SK-N-SH (cell line): ENCODE data around the gene GIPC2. TPM values are rescaled to one million over a fixed set of nuclear protein-coding genes. Genes with fewer than 3 reads are reported as not detected.
A peak's percentile ranks its signal among the peaks of the same experiment; 100 is the strongest.

Experiments used
- CTCF ChIA-PET: fragments of 300-600, 350-600 bp; formaldehyde crosslinking; extraction: SDS; loops from one replicate; lab custom pipeline; 2021; lab: Yijun Ruan, JAX
- POLR2A ChIA-PET: fragments of 350-600 bp; sonication (Branson Sonifier 250); formaldehyde crosslinking; extraction: SDS; loops from one replicate; lab custom pipeline; 2020; ENCODE audit warnings: antibody characterized with exemption, inconsistent platforms; lab: Yijun Ruan, JAX
- DNase-seq: peaks from one replicate; pipeline ENCODE4 v3.0.0; 2012
- H2AFZ ChIP-seq: fragments of 200-600 bp; sonication (generic); 2 replicates; pipeline ENCODE4 v1.8.1; 2016; ENCODE audit warnings: antibody characterized with exemption, mild to moderate bottlenecking, low read depth
- H3F3A ChIP-seq: fragments of 200-600 bp; sonication (generic); replicated peaks from 2 replicates; pipeline ENCODE3; 2016; ENCODE audit warnings: antibody characterized with exemption, mild to moderate bottlenecking; ENCODE audit not compliant: insufficient read depth
- H3K27ac ChIP-seq, 2 experiments: fragments of 200-500 bp in 1 of 2; fragments of 200-600 bp in 1 of 2; sonication (Bioruptor generic) in 1 of 2; sonication (generic), shearing (Covaris generic) in 1 of 2; 2 replicates each; pipeline versions ENCODE4 v1.5.1 to v1.6.1; 2014 to 2016; ENCODE audit warnings: low read depth in 2 of 2, inconsistent platforms in 1 of 2, low read length in 1 of 2, mild to moderate bottlenecking in 1 of 2, mixed read lengths in 1 of 2
- H3K27me3 ChIP-seq: fragments of 200-600 bp; sonication (generic), shearing (Covaris generic); 2 replicates; pipeline ENCODE4 v1.6.1; 2016; ENCODE audit warnings: mixed run types; ENCODE audit not compliant: insufficient read depth
- H3K36me3 ChIP-seq, 2 experiments: fragments of 200-500 bp in 1 of 2; fragments of 200-600 bp in 1 of 2; sonication (Bioruptor generic) in 1 of 2; sonication (generic) in 1 of 2; replicated peaks in 1 of 2; 2 replicates each; pipeline versions ENCODE3 to v1.5.1; 2014 to 2016; ENCODE audit warnings: low read length in 1 of 2, mild to moderate bottlenecking in 1 of 2; ENCODE audit not compliant: insufficient read depth in 2 of 2, control insufficient read depth in 1 of 2
- H3K4me1 ChIP-seq, 2 experiments: fragments of 200-500 bp in 1 of 2; fragments of 200-600 bp in 1 of 2; sonication (Bioruptor generic) in 1 of 2; sonication (generic), shearing (Covaris generic) in 1 of 2; 2 replicates each; pipeline versions ENCODE4 v1.5.1 to v1.6.1; 2014 to 2016; ENCODE audit warnings: low read depth in 1 of 2, low read length in 1 of 2, mixed run types in 1 of 2; ENCODE audit not compliant: insufficient read depth in 2 of 2, control insufficient read depth in 1 of 2
- H3K4me2 ChIP-seq: fragments of 200-600 bp; sonication (generic), shearing (Covaris generic); 2 replicates; pipeline ENCODE4 v1.6.1; 2017; ENCODE audit warnings: mixed run types
- H3K4me3 ChIP-seq, 2 experiments: fragments of 200-500 bp in 1 of 2; fragments of 200-600 bp in 1 of 2; sonication (Bioruptor generic) in 1 of 2; sonication (generic), shearing (Covaris generic) in 1 of 2; 2 replicates each; pipeline versions ENCODE4 v1.5.1 to v1.8.1; 2014 to 2016; ENCODE audit warnings: low read depth in 2 of 2, inconsistent platforms in 1 of 2, low read length in 1 of 2, mild to moderate bottlenecking in 1 of 2, mixed read lengths in 1 of 2, moderate library complexity in 1 of 2
- H3K79me2 ChIP-seq: fragments of 200-600 bp; sonication (generic); 2 replicates; pipeline ENCODE4 v1.8.1; 2017; ENCODE audit warnings: mild to moderate bottlenecking; ENCODE audit not compliant: insufficient read depth
- H3K9ac ChIP-seq: fragments of 200-600 bp; sonication (generic); 2 replicates; pipeline ENCODE4 v1.6.1; 2017; ENCODE audit warnings: mixed run types
- H3K9me2 ChIP-seq: fragments of 200-600 bp; sonication (generic); 2 replicates; pipeline ENCODE4 v1.6.1; 2017; ENCODE audit warnings: mixed run types
- H3K9me3 ChIP-seq: fragments of 200-600 bp; sonication (generic); 2 replicates; pipeline ENCODE4 v1.6.1; 2017; ENCODE audit warnings: mixed run types, mild to moderate bottlenecking, moderate library complexity
- H4K20me1 ChIP-seq: fragments of 200-600 bp; sonication (generic); 2 replicates; pipeline ENCODE4 v1.6.1; 2017; ENCODE audit warnings: mild to moderate bottlenecking, mixed run types; ENCODE audit not compliant: insufficient read depth
- EP300 ChIP-seq, 2 experiments: IDR thresholded peaks; 2 replicates each; pipeline versions ENCODE4 v1.4.0 to v1.6.1; 2012; ENCODE audit warnings: borderline replicate concordance in 1 of 2, low read depth in 1 of 2, low read length in 1 of 2
- GATA2 ChIP-seq: sonication (generic); formaldehyde crosslinking; IDR thresholded peaks from 2 replicates; pipeline ENCODE4 v1.5.0; 2020; ENCODE audit warnings: mild to moderate bottlenecking, missing genetic modification reagents
- MAX ChIP-seq: IDR thresholded peaks from 2 replicates; pipeline ENCODE4 v1.4.0; 2012; ENCODE audit warnings: low read depth
- MEF2A ChIP-seq: IDR thresholded peaks from 2 replicates; pipeline ENCODE4 v1.4.0; 2012; ENCODE audit warnings: low read depth, borderline replicate concordance
- NFIC ChIP-seq: IDR thresholded peaks from 2 replicates; pipeline ENCODE4 v1.4.0; 2012; ENCODE audit warnings: borderline replicate concordance
- RCOR1 ChIP-seq: fragments of 150-350 bp; IDR thresholded peaks from 2 replicates; pipeline ENCODE4 v1.6.1; 2017; ENCODE audit warnings: antibody characterized with exemption, low read length
- REST ChIP-seq: IDR thresholded peaks from 2 replicates; pipeline ENCODE4 v1.6.1; 2012; ENCODE audit warnings: mild to moderate bottlenecking, low read depth, low read length, moderate library complexity
- RFX5 ChIP-seq: IDR thresholded peaks from 2 replicates; pipeline ENCODE4 v1.6.1; 2012; ENCODE audit warnings: mild to moderate bottlenecking, improper control_type of control experiment, low read length
- USF1 ChIP-seq: IDR thresholded peaks from 2 replicates; pipeline ENCODE4 v1.4.0; 2012; ENCODE audit warnings: low read depth, borderline replicate concordance
- WGBS: methylation state at CpG from one replicate; pipeline ENCODE4 v1.1.6; 2017; ENCODE audit warnings: low lambda C conversion rate; 5-methylcytosine and 5-hydroxymethylcytosine counted together
- polyA plus RNA-seq, 3 experiments: library from polyadenylated mRNA; depleted of rRNA; stranded (reverse); fragments of >200 nt; gene quantifications; 2 replicates each; pipeline ENCODE4 v1.2.3, GENCODE V29; 2012

Gene GIPC2
- polyA plus RNA-seq, 1 of the 3 experiments (the other 2 are of a cell fraction) = 0.02 TPM

DNA sequence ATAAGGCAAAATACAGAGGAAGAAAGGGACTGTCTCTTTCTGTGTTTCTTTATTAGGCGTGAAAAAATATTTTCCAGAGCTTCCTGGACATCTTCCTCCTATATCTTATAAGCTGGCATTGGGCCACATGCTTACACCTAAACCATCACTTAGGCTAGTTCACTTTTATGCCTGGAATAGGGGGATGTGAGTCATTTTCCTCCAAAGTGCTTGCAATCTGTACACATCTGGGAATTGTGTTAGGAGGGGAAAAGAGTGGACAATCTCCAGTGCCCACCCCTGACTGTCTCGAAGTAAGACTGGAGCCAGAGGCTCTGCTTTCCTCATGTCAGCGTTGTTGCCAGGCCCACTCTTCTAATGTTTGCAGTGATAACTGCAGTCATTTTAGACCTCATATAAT lies 29.9 kb downstream of the GIPC2 start:
- H3F3A ChIP-seq = peaks cover 11% of the 10 kb centered on the region
- no peak for DNase-seq
- H3K27ac ChIP-seq = no peak overlapping the region
- no peaks in the 10 kb centered on the region for H3K9me3 ChIP-seq
- no peak for TF ChIP-seq REST
- TF ChIP-seq RFX5 = no peak
- peak; percentile 16; the same call in 1 of the 2 replicates for TF ChIP-seq NFIC
- H3K4me1 ChIP-seq = peaks cover 0 to 19% of the 10 kb centered on the region in 2 experiments; a peak in 2 of 4 replicates
- no peak overlapping the region for H3K4me2 ChIP-seq
- no peak overlapping the region for H2AFZ ChIP-seq
- H3K9ac ChIP-seq = no peak overlapping the region
- H3K79me2 ChIP-seq = no peaks in the 10 kb centered on the region
- H3K36me3 ChIP-seq = no peaks in the 10 kb centered on the region
- CTCF ChIA-PET = interaction anchor here (0.6 kb wide), 1 partner anchor 66 kb away, joined by 3 read pairs; no protein-coding TSS in a partner anchor
- WGBS = 87% methylated on average over 3 of the region's 3 CpGs
- no peak overlapping the region for H3K4me3 ChIP-seq
- no peaks in the 10 kb centered on the region for H3K27me3 ChIP-seq
- no peaks in the 10 kb centered on the region for H4K20me1 ChIP-seq
- no peaks in the 10 kb centered on the region for H3K9me2 ChIP-seq
- POLR2A ChIA-PET = no interaction called here

DNA sequence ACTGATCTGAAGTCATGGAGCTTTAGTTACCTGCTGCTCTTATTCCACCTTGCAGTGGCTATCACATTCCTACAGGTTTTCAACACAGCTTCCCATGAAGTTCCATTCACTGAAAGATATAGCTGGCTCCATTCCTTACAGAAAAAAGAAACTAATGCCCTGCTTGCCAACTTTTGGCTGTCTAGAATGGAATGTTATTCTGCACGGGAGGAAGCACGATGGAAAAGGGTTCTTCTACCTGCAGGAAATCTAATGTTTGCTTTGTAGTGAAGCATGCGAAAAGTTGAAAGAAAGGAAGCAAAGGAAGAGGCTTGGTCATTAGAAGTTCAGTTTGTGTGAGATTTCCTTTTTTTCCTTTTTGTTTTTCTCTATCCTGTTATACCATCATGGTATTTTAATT lies 32.6 kb downstream of the GIPC2 start:
- no peak overlapping the region for H3K9ac ChIP-seq
- POLR2A ChIA-PET = no interaction called here
- CTCF ChIA-PET = interaction anchor here (0.6 to 1.5 kb wide), 2 partner anchors 53 to 199 kb away, joined by 3 read pairs; no protein-coding TSS in a partner anchor
- WGBS = 76% methylated on average over 3 of the region's 3 CpGs
- no peaks in the 10 kb centered on the region for H3K79me2 ChIP-seq
- no peak overlapping the region for H2AFZ ChIP-seq
- H3K9me2 ChIP-seq = no peaks in the 10 kb centered on the region
- peaks cover 9% of the 10 kb centered on the region for H3F3A ChIP-seq
- no peaks in the 10 kb centered on the region for H3K36me3 ChIP-seq
- no peak for DNase-seq
- TF ChIP-seq RCOR1 (no peak), MAX (no peak), USF1 (no peak), MEF2A (no peak), GATA2 (CRISPR knock-in tag) (no peak), EP300 (IDR thresholded peaks at IDR 0.05; ENCODE audit: borderline replicate concordance in 1 of 2, low read depth in 1 of 2, low read length in 1 of 2) (no peak)
- peaks cover 0 to 11% of the 10 kb centered on the region in 2 experiments; a peak in 2 of 4 replicates for H3K4me1 ChIP-seq
- no peak overlapping the region for H3K27ac ChIP-seq
- no peak overlapping the region for H3K4me2 ChIP-seq
- H4K20me1 ChIP-seq = no peaks in the 10 kb centered on the region
- H3K27me3 ChIP-seq = no peaks in the 10 kb centered on the region
- no peaks in the 10 kb centered on the region for H3K9me3 ChIP-seq
- H3K4me3 ChIP-seq = no peak overlapping the region
